ENCODE data around the gene TBX1.

The TBX1 gene

DNA sequence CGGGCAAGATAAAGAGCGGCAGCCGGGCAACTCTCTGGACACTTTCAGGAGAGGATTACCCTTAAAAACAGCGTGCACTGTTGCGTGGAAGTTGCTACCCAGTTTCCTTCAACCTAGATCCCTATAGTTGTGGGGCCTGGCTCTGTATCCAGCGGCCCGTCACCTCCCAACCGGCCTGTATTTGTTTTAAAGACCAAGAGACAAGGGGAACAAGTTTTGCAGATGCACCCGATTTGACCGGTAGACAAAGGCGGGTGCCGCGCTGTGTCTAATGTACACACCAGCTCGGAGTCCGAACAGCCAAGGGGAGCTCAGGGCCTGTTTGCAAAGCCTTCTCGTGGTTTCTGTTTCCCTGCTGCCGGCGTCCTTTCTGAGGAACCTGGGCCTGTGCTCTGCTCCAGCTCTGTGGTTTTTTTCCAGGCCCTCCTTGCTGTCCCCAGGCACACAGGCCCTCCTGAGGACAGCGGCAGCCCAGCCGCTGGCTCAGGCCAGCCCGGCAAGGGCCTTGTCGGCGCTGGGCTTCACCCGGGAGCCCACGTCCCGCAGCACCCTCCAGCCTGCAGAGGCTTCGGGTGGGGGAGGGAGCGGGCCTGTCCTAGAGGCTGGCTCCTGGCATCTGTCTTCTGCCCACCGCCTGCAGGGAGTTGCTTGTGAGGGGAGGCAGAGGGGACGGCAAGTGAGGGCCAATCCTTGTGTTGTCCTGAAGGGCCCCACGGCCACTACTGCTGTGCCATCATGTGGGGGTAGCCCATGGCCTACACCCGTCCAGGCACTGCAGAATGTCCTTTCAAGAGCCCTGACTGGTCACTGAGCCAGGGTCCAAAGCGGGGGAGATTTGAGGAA is 1.4 kb downstream of the TBX1 start:
- TF ChIP-seq, protein P1, sequence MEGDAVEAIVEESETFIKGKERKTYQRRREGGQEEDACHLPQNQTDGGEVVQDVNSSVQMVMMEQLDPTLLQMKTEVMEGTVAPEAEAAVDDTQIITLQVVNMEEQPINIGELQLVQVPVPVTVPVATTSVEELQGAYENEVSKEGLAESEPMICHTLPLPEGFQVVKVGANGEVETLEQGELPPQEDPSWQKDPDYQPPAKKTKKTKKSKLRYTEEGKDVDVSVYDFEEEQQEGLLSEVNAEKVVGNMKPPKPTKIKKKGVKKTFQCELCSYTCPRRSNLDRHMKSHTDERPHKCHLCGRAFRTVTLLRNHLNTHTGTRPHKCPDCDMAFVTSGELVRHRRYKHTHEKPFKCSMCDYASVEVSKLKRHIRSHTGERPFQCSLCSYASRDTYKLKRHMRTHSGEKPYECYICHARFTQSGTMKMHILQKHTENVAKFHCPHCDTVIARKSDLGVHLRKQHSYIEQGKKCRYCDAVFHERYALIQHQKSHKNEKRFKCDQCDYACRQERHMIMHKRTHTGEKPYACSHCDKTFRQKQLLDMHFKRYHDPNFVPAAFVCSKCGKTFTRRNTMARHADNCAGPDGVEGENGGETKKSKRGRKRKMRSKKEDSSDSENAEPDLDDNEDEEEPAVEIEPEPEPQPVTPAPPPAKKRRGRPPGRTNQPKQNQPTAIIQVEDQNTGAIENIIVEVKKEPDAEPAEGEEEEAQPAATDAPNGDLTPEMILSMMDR (IDR thresholded peaks at IDR 0.05; ENCODE audit: extremely low read depth, insufficient read depth, missing control alignments), result no peak
- in situ Hi-C loops (cut with MboI; ENCODE audit: low pct_unique_long_range_greater_than_20kb, low sequenced_read_pairs, unreplicated experiment), result no loop called here
- DNase-seq (ENCODE audit: low spot score), result no peak

GRCh38 chr22:19762568-19763457 is 2.2 kb downstream of the TBX1 start:
- TF ChIP-seq, protein P1 (IDR thresholded peaks at IDR 0.05; ENCODE audit: extremely low read depth, insufficient read depth, missing control alignments), result no peak
- DNase-seq (ENCODE audit: low spot score), result no peak
- in situ Hi-C loops (cut with MboI; ENCODE audit: low pct_unique_long_range_greater_than_20kb, low sequenced_read_pairs, unreplicated experiment), result no loop called here

DNA sequence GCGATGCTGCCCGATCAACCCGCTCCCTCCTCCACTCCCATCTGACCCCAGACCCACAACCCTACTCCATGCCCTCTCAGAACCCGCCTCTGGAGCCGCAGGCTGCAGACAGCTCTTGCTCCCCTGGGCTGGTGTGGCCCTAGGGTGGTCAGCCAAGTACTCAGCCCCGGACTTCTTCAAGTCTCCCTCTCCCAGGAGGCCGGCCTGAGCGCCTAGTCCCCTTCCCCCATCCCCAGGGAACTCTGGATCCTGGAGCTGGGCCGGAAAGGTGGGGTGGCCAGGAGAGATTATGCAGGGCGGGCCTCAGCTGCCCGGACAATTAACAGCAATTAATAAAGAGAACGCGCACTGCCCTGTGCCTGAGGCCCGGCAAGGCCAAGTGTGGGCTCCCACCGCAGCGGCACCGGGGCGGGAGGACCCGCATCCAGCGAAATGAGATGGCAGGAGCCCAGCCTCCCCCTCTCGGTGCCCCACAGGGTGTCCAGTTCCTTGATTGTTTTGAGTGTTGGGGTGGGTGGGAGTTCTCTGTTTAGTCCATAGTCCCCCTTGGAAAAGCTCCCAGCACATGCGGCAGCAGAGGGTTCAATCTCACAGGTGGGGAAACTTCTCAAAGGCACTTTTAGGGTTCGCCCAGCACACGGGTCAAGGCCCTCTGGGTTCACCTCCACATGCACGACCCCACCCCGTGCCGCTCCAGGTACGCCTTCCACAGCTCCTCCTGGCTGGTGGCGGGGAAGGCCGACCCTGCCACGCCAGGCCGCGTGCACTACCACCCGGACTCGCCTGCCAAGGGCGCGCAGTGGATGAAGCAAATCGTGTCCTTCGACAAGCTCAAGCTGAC is 3.1 kb downstream of the TBX1 start:
- no peak for DNase-seq (ENCODE audit: low spot score)
- TF ChIP-seq, protein P1 (IDR thresholded peaks at IDR 0.05; ENCODE audit: extremely low read depth, insufficient read depth, missing control alignments), result no peak
- in situ Hi-C loops (cut with MboI; ENCODE audit: low pct_unique_long_range_greater_than_20kb, low sequenced_read_pairs, unreplicated experiment), result no loop called here

DNA sequence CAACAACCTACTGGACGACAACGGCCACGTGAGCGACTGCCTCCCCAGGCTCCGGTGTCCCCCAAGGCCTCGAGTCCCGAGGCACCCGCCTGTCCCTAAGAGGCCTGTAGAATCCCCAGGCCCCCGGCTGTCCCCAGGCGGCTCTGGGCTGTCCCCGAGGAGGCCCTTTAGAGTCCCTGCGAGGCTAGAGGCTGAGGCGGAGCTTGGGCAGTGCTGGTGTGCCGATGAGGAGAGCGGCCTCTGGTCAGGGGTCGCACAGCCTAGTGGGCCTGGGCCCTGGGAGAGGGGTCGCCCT is 3.7 kb downstream of the TBX1 start:
- DNase-seq (ENCODE audit: low spot score), result no peak
- TF ChIP-seq, protein P1 (IDR thresholded peaks at IDR 0.05; ENCODE audit: extremely low read depth, insufficient read depth, missing control alignments), result no peak
- in situ Hi-C loops (cut with MboI; ENCODE audit: low pct_unique_long_range_greater_than_20kb, low sequenced_read_pairs, unreplicated experiment), result no loop called here

DNA sequence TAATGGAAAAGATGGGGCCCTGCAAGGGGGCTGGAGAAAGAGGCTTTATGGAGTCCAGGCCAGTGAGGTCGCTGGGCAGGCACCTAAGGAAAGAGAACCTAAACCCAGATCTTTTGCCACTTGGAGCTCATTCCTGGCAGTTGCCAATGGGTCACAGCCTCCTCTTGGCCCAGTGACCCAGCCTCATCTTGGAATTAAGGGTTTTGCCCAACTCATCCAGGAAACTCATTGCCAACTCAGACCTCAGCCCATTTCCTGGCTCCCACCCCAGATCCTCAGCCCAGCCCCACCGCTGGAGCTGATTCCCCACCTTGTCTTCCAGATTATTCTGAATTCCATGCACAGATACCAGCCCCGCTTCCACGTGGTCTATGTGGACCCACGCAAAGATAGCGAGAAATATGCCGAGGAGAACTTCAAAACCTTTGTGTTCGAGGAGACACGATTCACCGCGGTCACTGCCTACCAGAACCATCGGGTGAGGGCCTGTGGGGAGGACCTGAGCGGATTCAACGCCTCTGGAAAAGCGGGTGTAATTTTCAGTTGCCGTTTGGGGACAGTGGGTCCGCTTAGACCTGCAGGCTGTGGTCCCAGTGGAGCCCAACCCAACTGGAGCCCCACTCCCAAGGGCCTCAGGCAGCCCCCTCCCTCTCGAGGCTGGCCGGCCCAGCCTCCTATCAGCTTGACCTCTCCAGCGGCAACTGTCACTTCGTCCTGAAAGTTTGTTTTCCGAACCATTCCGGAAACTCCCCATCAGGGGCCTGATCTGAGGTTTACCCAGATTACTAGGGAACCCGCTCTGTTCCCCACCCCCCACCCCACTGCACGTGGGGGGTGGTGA is 4.3 kb downstream of the TBX1 start:
- in situ Hi-C loops (cut with MboI; ENCODE audit: low pct_unique_long_range_greater_than_20kb, low sequenced_read_pairs, unreplicated experiment), result no loop called here
- no peak for DNase-seq (ENCODE audit: low spot score)
- TF ChIP-seq, protein P1 (IDR thresholded peaks at IDR 0.05; ENCODE audit: extremely low read depth, insufficient read depth, missing control alignments), result no peak

All from GM13977 (cell line).